ENCODE results near the gene FAM216B.

FAM216B gene

DNA sequence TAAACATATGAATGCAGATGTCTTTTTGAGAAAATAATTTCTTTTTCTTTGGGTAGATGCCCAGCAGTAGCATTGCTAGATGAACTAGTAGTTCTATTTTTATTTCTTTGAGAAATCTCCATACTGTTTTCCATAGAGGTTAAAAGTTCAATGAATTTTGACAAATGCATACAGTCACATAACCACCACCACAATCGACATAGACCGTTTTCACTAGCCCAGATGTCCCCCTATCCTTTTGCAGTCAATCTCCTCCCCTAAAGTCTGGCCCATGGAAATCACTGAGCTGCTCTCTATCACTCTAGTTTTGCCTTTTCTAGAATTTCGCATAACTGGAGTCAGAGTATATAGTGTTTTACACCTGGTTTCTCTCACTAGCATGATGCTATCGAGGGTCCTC is 10.8 kb downstream of the FAM216B start:
- no peaks in the 10 kb centered on the region for H4K20me1 ChIP-seq (ENCODE audit: low read depth, low read length)
- H3K36me3 ChIP-seq (ENCODE audit: low read length): no peaks in the 10 kb centered on the region
- no peaks in the 10 kb centered on the region for H3K9me2 ChIP-seq (replicated peaks; ENCODE audit: insufficient read depth, low read length)
- no peaks in the 10 kb centered on the region for H3K79me2 ChIP-seq (ENCODE audit: insufficient read depth, low read length)
- no peak overlapping the region for H3K4me3 ChIP-seq (ENCODE audit: insufficient read depth, low read length, poor library complexity, severe bottlenecking)
- no peaks in the 10 kb centered on the region for H3F3A ChIP-seq (ENCODE audit: insufficient read depth)
- TF ChIP-seq EZH2phosphoT487 (conservative IDR thresholded peaks at IDR 0.05; ENCODE audit: low read length): no peak
- TF ChIP-seq, protein P1, sequence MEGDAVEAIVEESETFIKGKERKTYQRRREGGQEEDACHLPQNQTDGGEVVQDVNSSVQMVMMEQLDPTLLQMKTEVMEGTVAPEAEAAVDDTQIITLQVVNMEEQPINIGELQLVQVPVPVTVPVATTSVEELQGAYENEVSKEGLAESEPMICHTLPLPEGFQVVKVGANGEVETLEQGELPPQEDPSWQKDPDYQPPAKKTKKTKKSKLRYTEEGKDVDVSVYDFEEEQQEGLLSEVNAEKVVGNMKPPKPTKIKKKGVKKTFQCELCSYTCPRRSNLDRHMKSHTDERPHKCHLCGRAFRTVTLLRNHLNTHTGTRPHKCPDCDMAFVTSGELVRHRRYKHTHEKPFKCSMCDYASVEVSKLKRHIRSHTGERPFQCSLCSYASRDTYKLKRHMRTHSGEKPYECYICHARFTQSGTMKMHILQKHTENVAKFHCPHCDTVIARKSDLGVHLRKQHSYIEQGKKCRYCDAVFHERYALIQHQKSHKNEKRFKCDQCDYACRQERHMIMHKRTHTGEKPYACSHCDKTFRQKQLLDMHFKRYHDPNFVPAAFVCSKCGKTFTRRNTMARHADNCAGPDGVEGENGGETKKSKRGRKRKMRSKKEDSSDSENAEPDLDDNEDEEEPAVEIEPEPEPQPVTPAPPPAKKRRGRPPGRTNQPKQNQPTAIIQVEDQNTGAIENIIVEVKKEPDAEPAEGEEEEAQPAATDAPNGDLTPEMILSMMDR (IDR thresholded peaks at IDR 0.05; ENCODE audit: insufficient read depth, low read length, poor library complexity, severe bottlenecking): no peak
- H3K27ac ChIP-seq (ENCODE audit: low read depth, low read length): no peak overlapping the region
- no peak overlapping the region for H3K9ac ChIP-seq (ENCODE audit: low read length)
- H3K9me3 ChIP-seq (ENCODE audit: insufficient read depth, low read length): peaks cover 4% of the 10 kb centered on the region; the same call in 1 of the 2 replicates
- no peak overlapping the region for H3K4me2 ChIP-seq (ENCODE audit: low read depth, low read length, poor library complexity, severe bottlenecking)
- no peaks in the 10 kb centered on the region for H3K27me3 ChIP-seq (ENCODE audit: low read length)
- H2AFZ ChIP-seq (ENCODE audit: low read depth, low read length, severe bottlenecking): no peak overlapping the region

DNA sequence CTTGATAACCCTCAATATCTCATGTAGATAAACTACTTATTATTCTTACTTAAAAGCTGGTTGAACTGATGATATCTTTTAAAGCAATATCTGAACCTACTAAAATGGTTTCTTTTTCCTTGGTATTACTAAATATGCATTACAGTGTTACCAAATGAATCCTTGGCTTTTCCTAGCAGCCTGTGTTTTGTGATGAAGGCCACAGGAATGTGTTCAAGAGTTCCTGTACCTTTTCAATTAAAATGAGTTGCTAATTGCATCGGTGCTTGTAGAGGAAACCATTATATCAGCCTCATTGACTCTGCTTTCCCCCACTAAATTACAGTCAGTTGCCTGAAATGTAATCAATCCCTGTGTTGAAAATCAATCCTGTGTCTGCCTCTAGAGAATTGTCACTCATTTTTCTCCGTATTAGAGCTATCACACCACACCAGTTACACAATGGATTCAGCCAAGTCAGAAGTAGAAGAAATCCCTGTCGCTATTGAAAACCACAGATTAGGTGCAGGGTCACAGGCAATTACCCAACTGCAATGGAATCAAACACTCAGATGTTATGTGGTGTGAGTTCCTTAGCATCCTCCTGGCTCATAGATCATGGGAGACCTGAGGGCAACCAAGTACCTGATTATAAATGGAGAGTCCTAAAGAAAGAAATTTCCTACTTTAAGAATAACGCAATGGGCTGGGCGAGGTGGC is 13.3 kb downstream of the FAM216B start:
- Histone ChIP-seq H3K4me3 (ENCODE audit: insufficient read depth, low read length, poor library complexity, severe bottlenecking) (no peak overlapping the region), H3K79me2 (ENCODE audit: insufficient read depth, low read length) (no peaks in the 10 kb centered on the region), H3K27ac (ENCODE audit: low read depth, low read length) (no peak overlapping the region), H3K27me3 (ENCODE audit: low read length) (no peaks in the 10 kb centered on the region), H3K9me2 (replicated peaks; ENCODE audit: insufficient read depth, low read length) (no peaks in the 10 kb centered on the region), H3K4me2 (ENCODE audit: low read depth, low read length, poor library complexity, severe bottlenecking) (no peak overlapping the region), H4K20me1 (ENCODE audit: low read depth, low read length) (no peaks in the 10 kb centered on the region), H3K9ac (ENCODE audit: low read length) (no peak overlapping the region), H2AFZ (ENCODE audit: low read depth, low read length, severe bottlenecking) (no peak overlapping the region), H3K36me3 (ENCODE audit: low read length) (no peaks in the 10 kb centered on the region), H3F3A (ENCODE audit: insufficient read depth) (no peaks in the 10 kb centered on the region), H3K9me3 (ENCODE audit: insufficient read depth, low read length) (peaks cover 4% of the 10 kb centered on the region; the same call in 1 of the 2 replicates)
- TF ChIP-seq EZH2phosphoT487 (conservative IDR thresholded peaks at IDR 0.05; ENCODE audit: low read length): no peak
- TF ChIP-seq, protein P1 (IDR thresholded peaks at IDR 0.05; ENCODE audit: insufficient read depth, low read length, poor library complexity, severe bottlenecking): no peak

DNA sequence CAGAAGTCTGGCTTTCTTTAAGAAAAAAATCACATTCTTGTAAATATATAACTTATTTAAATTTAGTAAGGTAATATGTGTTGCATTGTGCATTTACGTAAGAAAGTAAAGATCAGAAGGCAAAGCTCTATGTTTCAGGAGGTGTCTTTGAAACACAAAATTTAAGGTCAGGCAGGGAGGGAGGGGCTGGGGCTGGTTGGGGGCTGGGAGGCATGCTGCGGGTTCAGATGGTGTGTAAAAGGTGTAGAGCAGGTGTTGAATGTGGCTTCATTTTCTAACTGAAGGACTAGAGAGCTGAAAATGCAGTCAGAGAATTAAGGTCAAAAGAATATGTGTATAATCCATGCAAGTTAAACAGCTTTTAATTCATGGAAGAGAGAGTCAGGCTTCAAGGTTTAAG is 14.3 kb downstream of the FAM216B start:
- H3K4me3 ChIP-seq (ENCODE audit: insufficient read depth, low read length, poor library complexity, severe bottlenecking): no peak overlapping the region
- no peak overlapping the region for H3K4me2 ChIP-seq (ENCODE audit: low read depth, low read length, poor library complexity, severe bottlenecking)
- no peak overlapping the region for H2AFZ ChIP-seq (ENCODE audit: low read depth, low read length, severe bottlenecking)
- no peaks in the 10 kb centered on the region for H4K20me1 ChIP-seq (ENCODE audit: low read depth, low read length)
- peaks cover 4% of the 10 kb centered on the region; the same call in 1 of the 2 replicates for H3K9me3 ChIP-seq (ENCODE audit: insufficient read depth, low read length)
- H3F3A ChIP-seq (ENCODE audit: insufficient read depth): no peaks in the 10 kb centered on the region
- no peaks in the 10 kb centered on the region for H3K9me2 ChIP-seq (replicated peaks; ENCODE audit: insufficient read depth, low read length)
- H3K27ac ChIP-seq (ENCODE audit: low read depth, low read length): no peak overlapping the region
- H3K36me3 ChIP-seq (ENCODE audit: low read length): no peaks in the 10 kb centered on the region
- no peaks in the 10 kb centered on the region for H3K79me2 ChIP-seq (ENCODE audit: insufficient read depth, low read length)
- no peak for TF ChIP-seq EZH2phosphoT487 (conservative IDR thresholded peaks at IDR 0.05; ENCODE audit: low read length)
- TF ChIP-seq, protein P1 (IDR thresholded peaks at IDR 0.05; ENCODE audit: insufficient read depth, low read length, poor library complexity, severe bottlenecking): no peak
- H3K27me3 ChIP-seq (ENCODE audit: low read length): no peaks in the 10 kb centered on the region
- H3K9ac ChIP-seq (ENCODE audit: low read length): no peak overlapping the region
